ENCODE measurements around the gene KCTD10. TPM values are rescaled to one million over a fixed set of nuclear protein-coding genes. Genes with fewer than 3 reads are reported as not detected.

KCTD10 gene
- total RNA-seq, 1 experiment from 2014 or later: 44.7 TPM

DNA sequence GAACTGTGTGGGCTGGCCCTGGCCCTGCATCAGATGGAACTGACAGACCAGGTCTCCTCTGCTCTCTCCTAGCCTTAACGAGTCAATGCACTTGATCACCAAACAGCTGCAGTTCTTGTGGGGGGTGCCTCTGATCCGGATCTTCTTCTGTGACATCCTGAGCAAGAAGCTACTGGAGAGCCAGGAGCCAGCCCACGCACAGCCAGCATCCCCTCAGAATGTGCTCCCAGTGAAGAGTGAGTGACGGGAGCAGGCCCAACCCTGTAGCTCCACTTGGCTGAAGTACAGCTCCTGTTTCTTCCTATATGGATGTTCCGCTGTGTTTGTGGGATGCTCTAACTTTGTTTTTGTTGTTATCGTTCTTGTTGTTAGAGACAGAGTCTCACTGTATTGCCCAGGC lies 24.2 kb upstream of the KCTD10 start (continued):
- TF ChIP-seq, protein P1, sequence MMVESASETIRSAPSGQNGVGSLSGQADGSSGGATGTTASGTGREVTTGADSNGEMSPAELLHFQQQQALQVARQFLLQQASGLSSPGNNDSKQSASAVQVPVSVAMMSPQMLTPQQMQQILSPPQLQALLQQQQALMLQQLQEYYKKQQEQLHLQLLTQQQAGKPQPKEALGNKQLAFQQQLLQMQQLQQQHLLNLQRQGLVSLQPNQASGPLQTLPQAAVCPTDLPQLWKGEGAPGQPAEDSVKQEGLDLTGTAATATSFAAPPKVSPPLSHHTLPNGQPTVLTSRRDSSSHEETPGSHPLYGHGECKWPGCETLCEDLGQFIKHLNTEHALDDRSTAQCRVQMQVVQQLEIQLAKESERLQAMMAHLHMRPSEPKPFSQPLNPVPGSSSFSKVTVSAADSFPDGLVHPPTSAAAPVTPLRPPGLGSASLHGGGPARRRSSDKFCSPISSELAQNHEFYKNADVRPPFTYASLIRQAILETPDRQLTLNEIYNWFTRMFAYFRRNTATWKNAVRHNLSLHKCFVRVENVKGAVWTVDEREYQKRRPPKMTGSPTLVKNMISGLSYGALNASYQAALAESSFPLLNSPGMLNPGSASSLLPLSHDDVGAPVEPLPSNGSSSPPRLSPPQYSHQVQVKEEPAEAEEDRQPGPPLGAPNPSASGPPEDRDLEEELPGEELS (CRISPR knock-in tag; IDR thresholded peaks at IDR 0.05): no peak
- TF ChIP-seq ARID4B (CRISPR knock-in tag; IDR thresholded peaks at IDR 0.05; ENCODE audit: borderline replicate concordance): no peak
- TF ChIP-seq CREB1 (CRISPR knock-in tag; IDR thresholded peaks at IDR 0.05): no peak
- no peak for TF ChIP-seq ZBTB43 (CRISPR knock-in tag; IDR thresholded peaks at IDR 0.05)
- TF ChIP-seq ZNF416 (CRISPR knock-in tag; IDR thresholded peaks at IDR 0.05): no peak
- TF ChIP-seq AFF4 (CRISPR knock-in tag; IDR thresholded peaks at IDR 0.05; ENCODE audit: borderline replicate concordance): no peak
- TF ChIP-seq, protein P2, sequence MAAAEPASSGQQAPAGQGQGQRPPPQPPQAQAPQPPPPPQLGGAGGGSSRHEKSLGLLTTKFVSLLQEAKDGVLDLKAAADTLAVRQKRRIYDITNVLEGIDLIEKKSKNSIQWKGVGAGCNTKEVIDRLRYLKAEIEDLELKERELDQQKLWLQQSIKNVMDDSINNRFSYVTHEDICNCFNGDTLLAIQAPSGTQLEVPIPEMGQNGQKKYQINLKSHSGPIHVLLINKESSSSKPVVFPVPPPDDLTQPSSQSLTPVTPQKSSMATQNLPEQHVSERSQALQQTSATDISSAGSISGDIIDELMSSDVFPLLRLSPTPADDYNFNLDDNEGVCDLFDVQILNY (CRISPR knock-in tag; IDR thresholded peaks at IDR 0.05): no peak
- TF ChIP-seq ZNF263 (CRISPR knock-in tag; IDR thresholded peaks at IDR 0.05; ENCODE audit: low read depth): no peak
- no peak for TF ChIP-seq ATF2 (CRISPR knock-in tag; IDR thresholded peaks at IDR 0.05; ENCODE audit: borderline replicate concordance, low read depth)

- no peak overlapping the region for H3K27ac Mint-ChIP-seq
- no peaks in the 10 kb centered on the region for H3K27me3 Mint-ChIP-seq (ENCODE audit: low read depth)
- H3K36me3 Mint-ChIP-seq: peaks cover 61% of the 10 kb centered on the region
- CTCF ChIA-PET: interaction anchor here (1.2 kb wide), 1 partner anchor 18 kb away, joined by 5 read pairs; no protein-coding TSS in a partner anchor
- DNase-seq (ENCODE audit: low spot score) (no peak), ATAC-seq (no peak)
- no peak overlapping the region for H3K4me3 Mint-ChIP-seq
- POLR2A ChIA-PET: no interaction called here
- no peaks in the 10 kb centered on the region for H3K4me1 Mint-ChIP-seq
- peaks cover 11% of the 10 kb centered on the region for H3K9me3 Mint-ChIP-seq
- no peak for TF ChIP-seq NR2C2 (CRISPR knock-in tag; IDR thresholded peaks at IDR 0.05)
- TF ChIP-seq, protein P3, sequence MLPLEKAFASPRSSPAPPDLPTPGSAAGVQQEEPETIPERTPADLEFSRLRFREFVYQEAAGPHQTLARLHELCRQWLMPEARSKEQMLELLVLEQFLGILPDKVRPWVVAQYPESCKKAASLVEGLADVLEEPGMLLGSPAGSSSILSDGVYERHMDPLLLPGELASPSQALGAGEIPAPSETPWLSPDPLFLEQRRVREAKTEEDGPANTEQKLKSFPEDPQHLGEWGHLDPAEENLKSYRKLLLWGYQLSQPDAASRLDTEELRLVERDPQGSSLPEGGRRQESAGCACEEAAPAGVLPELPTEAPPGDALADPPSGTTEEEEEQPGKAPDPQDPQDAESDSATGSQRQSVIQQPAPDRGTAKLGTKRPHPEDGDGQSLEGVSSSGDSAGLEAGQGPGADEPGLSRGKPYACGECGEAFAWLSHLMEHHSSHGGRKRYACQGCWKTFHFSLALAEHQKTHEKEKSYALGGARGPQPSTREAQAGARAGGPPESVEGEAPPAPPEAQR (CRISPR knock-in tag; IDR thresholded peaks at IDR 0.05): no peak
- no peak for TF ChIP-seq ZNF317 (CRISPR knock-in tag; IDR thresholded peaks at IDR 0.05; ENCODE audit: borderline replicate concordance, low read depth)
- no peak for TF ChIP-seq OVOL2 (CRISPR knock-in tag; IDR thresholded peaks at IDR 0.05; ENCODE audit: borderline replicate concordance)
- no peak for TF ChIP-seq MYBL2 (CRISPR knock-in tag; IDR thresholded peaks at IDR 0.05)
- TF ChIP-seq ZMAT4 (CRISPR knock-in tag; IDR thresholded peaks at IDR 0.05): no peak
- TF ChIP-seq ZNF423 (CRISPR knock-in tag; IDR thresholded peaks at IDR 0.05): no peak
- no peak for TF ChIP-seq CBFB (CRISPR knock-in tag; IDR thresholded peaks at IDR 0.05; ENCODE audit: low read depth)
- TF ChIP-seq JAZF1 (CRISPR knock-in tag; IDR thresholded peaks at IDR 0.05): no peak
These were observed 23.5 kb upstream of the KCTD10 start for GRCh38 chr12:109500406-109501185.
